Stimulated activated naive CD8-positive, alpha-beta T cell treated with anti-CD3 and anti-CD28 coated beads, Interleukin-15, amount 100 ng/mL, for 72 hours (primary cell): ENCODE results near the gene MORC1.
A peak's percentile ranks its signal among the peaks of the same experiment; 100 is the strongest.

Experiments used
- ATAC-seq: fragments of 150-1000 bp; cut with Tn5 transposase; 2 replicates; pipeline ENCODE4 v1.10.0; 2021; ENCODE audit warnings: mild to moderate bottlenecking, moderate library complexity
- DNase-seq, 2 donors: peaks; one replicate each; pipeline ENCODE4 v3.0.0; 2021 to 2022
- H3K27ac Mint-ChIP-seq, 2 donors: one replicate each; pipeline ENCODE4 v1.8.0; 2022; ENCODE audit warnings: mild to moderate bottlenecking in 2 of 2, mixed read lengths in 2 of 2, moderate library complexity in 2 of 2
- H3K27me3 Mint-ChIP-seq: one replicate; pipeline ENCODE4 v1.8.0; 2022; ENCODE audit warnings: mixed read lengths
- H3K4me1 Mint-ChIP-seq: one replicate; pipeline ENCODE4 v1.8.0; 2022; ENCODE audit warnings: mild to moderate bottlenecking, mixed read lengths
- H3K4me3 Mint-ChIP-seq, 2 donors: one replicate each; pipeline ENCODE4 v1.8.0; 2022; ENCODE audit warnings: mild to moderate bottlenecking in 2 of 2, mixed read lengths in 2 of 2, moderate library complexity in 1 of 2
- H3K9me3 Mint-ChIP-seq, 2 donors: one replicate each; pipeline ENCODE4 v1.8.0; 2022; ENCODE audit warnings: mixed read lengths in 2 of 2

Gene MORC1

DNA sequence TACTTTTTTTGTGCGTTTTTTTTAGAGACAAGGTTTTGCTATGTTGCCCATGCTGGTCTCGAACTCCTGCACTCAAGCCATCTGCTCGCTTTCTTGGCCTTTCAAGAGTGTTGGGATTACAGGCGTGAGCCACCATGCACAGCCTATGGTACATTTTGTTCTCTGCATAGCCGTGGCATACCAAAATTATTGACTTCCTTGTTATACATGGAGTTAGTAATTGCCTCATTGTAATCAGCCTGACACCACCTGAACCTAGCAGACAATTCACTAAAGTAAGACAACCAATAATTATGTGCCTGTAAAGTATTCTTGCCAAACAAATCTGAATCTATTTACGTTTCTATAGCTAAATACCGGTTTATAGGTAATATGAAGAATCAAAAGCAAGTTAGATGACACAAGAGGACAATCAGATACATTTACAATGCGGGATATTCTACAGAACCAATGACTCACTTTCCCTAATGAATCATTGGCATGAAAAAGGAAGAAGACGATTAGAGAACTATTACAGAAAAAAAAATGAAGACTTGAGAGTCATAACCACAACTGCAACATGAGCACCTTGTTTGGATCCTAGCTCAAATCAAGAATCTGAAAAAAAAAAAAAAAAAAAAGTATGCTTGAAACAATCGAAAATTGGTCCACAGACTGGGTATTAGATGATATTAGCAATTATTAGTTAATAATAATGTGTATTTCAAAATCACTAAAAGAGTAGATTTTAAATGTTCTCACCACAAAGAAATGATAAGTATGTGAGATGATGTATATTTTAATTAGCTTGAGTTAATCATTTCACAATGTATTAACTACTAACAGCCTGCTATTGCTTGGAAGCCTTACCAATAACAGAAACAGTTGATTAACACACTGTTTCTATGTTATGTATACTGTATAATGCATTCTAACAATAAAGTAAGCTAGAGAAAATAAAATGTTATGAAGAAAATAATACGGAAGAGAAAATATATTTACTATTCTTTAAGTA lies 171.3 kb downstream of the MORC1 start:
- no peaks in the 10 kb centered on the region for H3K4me1 Mint-ChIP-seq
- H3K9me3 Mint-ChIP-seq, result no peaks in the 10 kb centered on the region
- ATAC-seq (no peak), DNase-seq (no peak)
- H3K27ac Mint-ChIP-seq, result no peak overlapping the region
- peaks cover 18% of the 10 kb centered on the region for H3K27me3 Mint-ChIP-seq
- H3K4me3 Mint-ChIP-seq, result no peak overlapping the region

DNA sequence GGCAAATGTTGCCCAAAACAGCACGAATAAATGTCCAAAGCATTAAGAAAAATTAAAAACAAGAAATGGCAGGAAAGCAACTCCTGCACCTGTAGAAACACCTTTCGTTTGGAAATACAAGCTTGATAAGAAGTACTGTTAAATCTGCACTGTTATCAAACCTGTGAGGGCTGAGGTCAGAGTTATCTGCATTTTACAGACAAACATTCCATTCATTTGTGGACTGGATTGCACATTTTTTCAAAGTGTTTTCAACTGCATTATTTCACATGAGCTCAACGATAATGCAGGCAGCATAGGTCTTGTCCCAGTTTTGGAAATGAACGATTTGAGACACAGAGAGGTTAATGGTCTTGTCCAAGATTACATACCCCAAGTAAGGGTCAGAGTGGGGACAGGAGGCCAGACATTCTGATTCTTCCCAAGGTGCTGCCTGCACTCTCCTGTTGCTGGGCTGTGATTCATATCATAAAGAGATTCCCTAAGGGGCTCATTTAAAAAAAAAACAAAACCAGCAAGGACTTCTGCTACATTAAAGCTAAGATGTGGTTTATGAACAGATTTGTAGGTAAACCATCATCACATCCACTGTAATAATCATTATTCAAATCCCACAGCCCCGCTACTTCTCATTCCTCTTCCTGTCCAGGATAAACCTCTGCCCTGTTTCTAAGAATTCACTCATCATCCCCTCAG lies 177.2 kb downstream of the MORC1 start:
- Mint-ChIP-seq H3K27me3 (peaks cover 10% of the 10 kb centered on the region), H3K9me3 (no peaks in the 10 kb centered on the region), H3K4me1 (no peaks in the 10 kb centered on the region), H3K4me3 (no peak overlapping the region), H3K27ac (no peak overlapping the region)
- DNase-seq (no peak), ATAC-seq (no peak)

DNA sequence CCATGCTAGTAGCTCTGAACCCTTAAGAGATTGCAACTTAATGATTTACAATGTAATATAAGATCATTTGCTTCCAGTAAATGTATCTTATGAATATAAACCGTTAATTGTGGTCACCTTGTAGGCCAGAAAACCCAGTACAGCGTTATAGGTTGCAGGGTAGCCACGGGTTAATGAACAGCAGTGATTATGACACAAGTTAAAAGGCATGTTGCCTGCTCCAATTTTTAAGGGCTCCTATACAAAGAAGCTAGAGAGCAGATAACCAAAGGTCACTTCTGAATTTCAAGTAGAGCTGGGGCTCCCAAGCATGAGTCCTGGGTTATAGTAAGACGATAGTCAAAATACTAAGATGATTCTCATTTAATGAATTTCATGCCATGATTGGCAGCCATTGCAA lies 177.8 kb downstream of the MORC1 start:
- H3K4me1 Mint-ChIP-seq, result no peaks in the 10 kb centered on the region
- H3K27ac Mint-ChIP-seq, result no peak overlapping the region
- DNase-seq, result no peak
- no peak overlapping the region for H3K4me3 Mint-ChIP-seq
- peaks cover 10% of the 10 kb centered on the region for H3K27me3 Mint-ChIP-seq
- no peaks in the 10 kb centered on the region for H3K9me3 Mint-ChIP-seq
- ATAC-seq, result no peak

DNA sequence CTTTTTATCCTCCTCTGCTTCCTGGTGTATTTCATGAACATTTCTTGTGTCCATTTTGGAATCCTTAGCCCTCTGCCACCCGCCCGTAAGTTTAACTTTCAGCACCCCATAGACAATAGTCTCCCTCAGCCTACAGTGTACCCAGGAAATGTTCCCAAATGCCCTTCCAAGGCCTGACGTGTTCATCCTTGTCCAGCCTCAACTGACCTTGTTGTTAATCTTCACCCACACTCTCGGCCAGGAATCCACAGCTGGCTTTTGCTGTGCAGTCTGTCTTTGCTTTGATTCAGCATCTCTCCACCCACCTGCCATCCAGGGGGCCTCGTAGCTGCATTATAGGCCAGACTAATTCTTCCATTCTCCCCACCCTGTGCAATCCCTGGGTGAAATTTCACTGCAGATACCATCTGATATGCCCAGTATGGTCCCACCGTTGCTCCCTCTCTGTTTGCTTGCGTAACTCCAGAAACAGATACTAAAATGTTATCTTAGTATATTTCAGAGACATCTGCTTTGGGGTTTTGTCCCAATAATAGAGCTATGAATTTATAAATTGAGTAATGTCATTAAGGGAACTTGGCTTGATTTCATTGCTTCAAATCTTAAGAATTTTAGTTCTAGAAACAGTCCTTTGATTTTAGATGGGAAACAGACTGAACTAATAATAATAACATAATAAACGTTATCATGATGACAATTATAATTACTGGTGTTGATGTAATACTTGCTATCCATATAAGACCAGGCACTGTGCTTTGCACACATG lies 180.8 kb downstream of the MORC1 start:
- no peak overlapping the region for H3K4me3 Mint-ChIP-seq
- ATAC-seq, result no peak
- H3K27ac Mint-ChIP-seq, result peak overlapping the region in 1 of 2 donors; percentile 23
- H3K27me3 Mint-ChIP-seq, result no peaks in the 10 kb centered on the region
- no peak for DNase-seq
- no peaks in the 10 kb centered on the region for H3K9me3 Mint-ChIP-seq
- H3K4me1 Mint-ChIP-seq, result no peaks in the 10 kb centered on the region

DNA sequence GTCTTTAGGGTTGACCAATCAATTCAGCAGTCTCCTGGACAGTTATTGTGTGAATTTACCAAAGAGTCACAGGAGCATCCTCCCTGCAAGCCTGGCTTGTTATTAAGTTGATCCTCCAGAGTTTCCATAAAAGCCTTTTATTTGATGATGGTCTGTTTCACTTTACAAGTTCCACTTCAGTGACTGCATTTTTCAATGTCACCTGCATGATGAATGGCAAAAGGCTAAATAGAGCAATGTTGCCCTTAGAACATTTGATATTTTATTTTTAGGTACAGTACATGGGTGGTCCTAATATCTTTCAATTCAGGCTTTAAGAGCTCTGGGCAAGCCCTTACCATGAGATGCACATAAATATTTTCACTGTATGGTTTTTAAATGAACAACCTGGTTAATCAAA lies 186.9 kb downstream of the MORC1 start:
- Mint-ChIP-seq H3K4me1 (no peaks in the 10 kb centered on the region), H3K27me3 (no peaks in the 10 kb centered on the region), H3K4me3 (no peak overlapping the region), H3K9me3 (peaks cover 0 to 8% of the 10 kb centered on the region in 2 donors), H3K27ac (no peak overlapping the region)
- DNase-seq (no peak), ATAC-seq (no peak)

DNA sequence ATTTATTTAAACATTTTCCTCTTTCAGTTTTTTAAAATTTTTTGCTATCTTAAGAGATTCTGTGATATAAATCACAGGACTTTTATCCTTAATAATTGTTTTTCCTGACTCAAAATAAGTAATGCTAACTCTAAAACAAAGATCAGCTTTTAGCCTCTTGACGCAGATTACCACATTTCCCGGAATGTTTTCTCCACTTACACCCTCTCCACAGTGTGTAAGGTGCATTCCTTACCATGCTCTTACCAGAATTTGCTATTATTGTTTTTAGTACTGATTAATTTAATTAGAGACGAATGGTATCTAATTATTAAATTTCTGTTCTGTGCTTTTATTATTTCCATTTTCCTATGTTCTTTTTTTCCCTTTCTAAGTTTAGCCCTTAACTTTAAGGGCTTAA lies 199.1 kb downstream of the MORC1 start:
- no peak for ATAC-seq
- no peak overlapping the region for H3K27ac Mint-ChIP-seq
- H3K9me3 Mint-ChIP-seq, result no peaks in the 10 kb centered on the region
- no peak for DNase-seq
- peaks cover 6% of the 10 kb centered on the region for H3K4me1 Mint-ChIP-seq
- H3K4me3 Mint-ChIP-seq, result no peak overlapping the region
- peaks cover 28% of the 10 kb centered on the region for H3K27me3 Mint-ChIP-seq

DNA sequence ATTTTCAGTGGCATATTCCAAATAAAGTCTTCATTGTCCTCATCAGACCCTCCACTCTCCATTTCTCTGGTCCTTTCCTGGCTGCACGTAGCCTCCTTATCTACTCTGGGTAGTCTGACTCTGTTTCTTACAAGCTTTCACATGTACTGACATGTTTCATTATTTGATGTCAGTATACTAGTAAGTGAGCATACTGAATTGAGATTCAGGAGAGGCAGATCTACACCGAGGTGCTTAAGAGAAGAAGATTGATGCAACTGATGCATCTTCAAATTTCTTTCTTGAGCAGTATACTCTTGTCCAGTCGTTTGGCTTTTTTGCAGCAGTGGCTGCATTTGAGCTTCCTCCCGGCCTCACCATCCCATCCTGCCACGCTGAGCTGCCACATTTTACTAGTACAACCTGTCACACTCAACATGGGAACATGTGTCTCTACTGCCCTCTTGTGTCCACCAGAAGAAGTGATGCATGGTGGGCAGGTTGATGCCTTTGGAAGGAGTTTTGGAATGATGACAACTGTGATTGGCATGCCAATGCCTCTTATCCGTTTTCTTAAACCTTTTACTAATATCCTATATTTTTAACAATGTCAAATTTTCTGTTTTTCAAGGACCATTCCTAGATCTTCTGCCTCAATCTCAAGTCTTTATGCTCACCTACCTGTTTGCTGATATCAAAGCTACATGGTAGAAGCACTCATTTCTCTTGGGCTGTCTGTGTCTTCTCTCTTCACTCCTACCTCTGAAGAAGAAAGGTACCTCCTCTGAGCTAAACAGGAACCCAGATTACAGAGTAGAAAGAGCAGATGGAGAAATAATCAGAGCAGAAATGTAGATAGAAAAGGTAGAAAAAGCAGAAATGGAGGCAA lies 202.9 kb downstream of the MORC1 start:
- Mint-ChIP-seq H3K4me3 (no peak overlapping the region), H3K27ac (peak overlapping the region in 1 of 2 donors; percentile 13), H3K9me3 (no peaks in the 10 kb centered on the region), H3K27me3 (peaks cover 16% of the 10 kb centered on the region), H3K4me1 (peaks cover 11% of the 10 kb centered on the region)
- ATAC-seq, result peak; percentile 87
- DNase-seq, result peak; percentile 56 to 61

DNA sequence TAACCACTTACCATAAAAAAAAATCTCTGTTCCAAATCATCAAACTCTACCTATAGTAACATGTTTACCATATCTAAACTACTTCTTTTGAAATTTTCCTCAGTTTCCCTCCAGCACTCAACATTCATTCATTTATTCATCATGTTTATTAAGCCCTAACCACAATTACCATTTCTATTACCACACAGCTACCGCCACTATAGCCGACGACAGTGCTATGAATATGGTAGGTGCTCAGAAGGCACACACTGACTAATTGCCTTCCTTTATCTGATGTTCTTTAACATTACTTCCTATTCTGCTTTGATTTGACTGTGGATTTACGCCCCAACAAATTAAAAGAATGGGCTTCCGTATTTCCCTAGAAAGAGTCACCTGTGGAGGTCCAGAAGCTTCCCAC lies 208.1 kb downstream of the MORC1 start:
- Mint-ChIP-seq H3K27me3 (no peaks in the 10 kb centered on the region), H3K27ac (no peak overlapping the region), H3K4me3 (no peak overlapping the region), H3K4me1 (peaks cover 9% of the 10 kb centered on the region), H3K9me3 (no peaks in the 10 kb centered on the region)
- no peak for DNase-seq
- no peak for ATAC-seq
